ENCODE results near the gene HPCAL1. TPM values are rescaled to one million over a fixed set of nuclear protein-coding genes. Genes with fewer than 3 reads are reported as not detected.

The HPCAL1 gene
- total RNA-seq, 1 experiment from 2014 or later, result 35.1 TPM

DNA sequence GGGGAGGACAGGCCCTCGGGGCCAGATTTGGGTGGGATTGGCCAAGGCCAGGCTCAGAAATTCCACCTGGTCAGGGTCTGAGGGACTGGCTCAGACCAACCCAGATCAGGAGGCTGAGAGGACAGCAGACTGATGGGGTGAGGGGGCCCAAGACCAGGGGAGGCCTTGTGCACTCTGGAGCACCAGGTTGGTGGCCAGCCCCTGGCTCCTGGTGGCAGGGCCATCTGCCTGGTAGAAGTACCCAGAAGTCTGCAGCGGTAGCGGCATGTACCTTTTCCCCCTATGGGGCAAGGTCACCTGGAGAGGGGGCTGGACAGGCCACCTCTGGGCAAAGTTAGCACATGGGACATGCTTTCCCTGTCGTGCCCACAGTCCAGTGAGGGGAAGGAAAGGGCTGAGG, 166.6 kb downstream of the HPCAL1 start:
- Mint-ChIP-seq H3K27me3 (ENCODE audit: unreplicated experiment) (peaks cover 25% of the 10 kb centered on the region), H3K4me3 (ENCODE audit: low read depth, unreplicated experiment) (no peak overlapping the region), H3K9me3 (ENCODE audit: low read depth, unreplicated experiment) (no peaks in the 10 kb centered on the region), H3K27ac (ENCODE audit: unreplicated experiment) (no peak overlapping the region), H3K4me1 (ENCODE audit: low read depth, unreplicated experiment) (no peaks in the 10 kb centered on the region), H3K36me3 (ENCODE audit: insufficient read depth, unreplicated experiment) (no peaks in the 10 kb centered on the region)
- CTCF ChIA-PET, result no interaction called here
- DNase-seq, result no peak
- intact Hi-C loops (cut with micrococcal nuclease; ENCODE audit: unreplicated experiment), result no loop called here
- no TSS peak for BruUV-seq (replicated peaks)
- TF ChIP-seq CTCF (IDR thresholded peaks at IDR 0.05; ENCODE audit: unreplicated experiment), result no peak

DNA sequence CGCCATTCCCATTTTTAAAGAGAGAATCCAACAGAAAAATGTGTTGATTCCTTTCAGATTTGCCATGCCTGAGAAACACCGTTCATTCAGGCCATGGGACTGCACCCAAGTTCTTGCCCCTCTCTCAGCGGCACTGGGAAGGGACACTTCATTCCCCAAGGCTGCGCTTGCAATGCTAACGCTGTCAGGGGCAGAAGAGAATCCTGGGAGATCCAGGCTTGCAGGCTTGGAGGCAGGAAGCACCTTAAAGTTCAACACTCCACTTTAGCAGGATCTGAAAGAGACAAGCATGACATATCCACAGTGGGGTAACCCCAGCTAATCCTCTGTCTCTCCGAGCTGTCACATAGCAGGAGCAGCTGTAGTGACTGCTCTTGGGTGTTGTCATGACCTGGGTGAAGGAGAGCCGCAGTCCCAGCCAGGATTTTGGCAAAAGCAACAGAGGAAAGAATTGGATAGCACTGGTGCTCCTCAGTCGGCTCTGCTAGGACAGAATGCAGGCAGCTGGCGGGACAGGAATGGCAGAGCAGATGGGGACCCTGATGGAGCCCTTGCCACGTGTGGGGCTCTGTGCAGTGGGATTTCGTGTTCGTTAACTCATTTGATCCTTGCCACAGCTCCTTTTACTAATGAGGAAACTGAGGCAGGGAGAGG, 167.4 kb downstream of the HPCAL1 start:
- H3K36me3 Mint-ChIP-seq (ENCODE audit: insufficient read depth, unreplicated experiment), result no peaks in the 10 kb centered on the region
- H3K4me1 Mint-ChIP-seq (ENCODE audit: low read depth, unreplicated experiment), result no peaks in the 10 kb centered on the region
- CTCF ChIA-PET, result no interaction called here
- no TSS peak for BruUV-seq (replicated peaks)
- no peak for TF ChIP-seq CTCF (IDR thresholded peaks at IDR 0.05; ENCODE audit: unreplicated experiment)
- H3K27ac Mint-ChIP-seq (ENCODE audit: unreplicated experiment), result no peak overlapping the region
- DNase-seq, result no peak
- peaks cover 30% of the 10 kb centered on the region for H3K27me3 Mint-ChIP-seq (ENCODE audit: unreplicated experiment)
- H3K4me3 Mint-ChIP-seq (ENCODE audit: low read depth, unreplicated experiment), result no peak overlapping the region
- intact Hi-C loops (cut with micrococcal nuclease; ENCODE audit: unreplicated experiment), result no loop called here
- H3K9me3 Mint-ChIP-seq (ENCODE audit: low read depth, unreplicated experiment), result no peaks in the 10 kb centered on the region

- Mint-ChIP-seq H3K27ac (ENCODE audit: unreplicated experiment) (no peak overlapping the region), H3K9me3 (ENCODE audit: low read depth, unreplicated experiment) (no peaks in the 10 kb centered on the region), H3K4me3 (ENCODE audit: low read depth, unreplicated experiment) (no peak overlapping the region), H3K27me3 (ENCODE audit: unreplicated experiment) (peaks cover 30% of the 10 kb centered on the region), H3K4me1 (ENCODE audit: low read depth, unreplicated experiment) (no peaks in the 10 kb centered on the region), H3K36me3 (ENCODE audit: insufficient read depth, unreplicated experiment) (no peaks in the 10 kb centered on the region)
- TF ChIP-seq CTCF (IDR thresholded peaks at IDR 0.05; ENCODE audit: unreplicated experiment), result no peak
- intact Hi-C loops (cut with micrococcal nuclease; ENCODE audit: unreplicated experiment), result no loop called here
- CTCF ChIA-PET, result no interaction called here
- DNase-seq, result no peak
- BruUV-seq (replicated peaks), result no TSS peak
Observed at GRCh38 chr2:10471046-10471571, 168.4 kb downstream of the HPCAL1 start.

DNA sequence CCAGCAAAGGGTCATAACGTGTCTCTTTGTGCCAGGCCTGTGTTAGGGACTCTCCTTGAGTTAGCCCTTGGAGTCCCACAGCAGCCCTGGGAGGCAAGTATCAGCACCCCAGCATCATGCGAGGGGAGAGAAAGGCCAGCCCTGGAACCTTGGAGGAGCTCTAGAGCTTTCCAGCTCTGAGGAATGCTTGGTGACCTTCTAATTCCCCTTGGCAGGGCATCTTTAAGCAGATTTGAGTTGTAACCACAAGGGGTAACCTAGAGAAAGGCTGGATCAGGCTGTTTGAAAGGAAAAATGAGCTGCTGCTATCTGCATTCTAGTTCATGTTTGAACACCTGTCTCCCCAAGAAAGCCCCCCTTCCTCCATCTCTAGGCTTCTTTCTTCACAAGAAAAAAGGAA, 169.3 kb downstream of the HPCAL1 start:
- H3K9me3 Mint-ChIP-seq (ENCODE audit: low read depth, unreplicated experiment), result no peaks in the 10 kb centered on the region
- CTCF ChIA-PET, result no interaction called here
- H3K27me3 Mint-ChIP-seq (ENCODE audit: unreplicated experiment), result peaks cover 30% of the 10 kb centered on the region
- intact Hi-C loops (cut with micrococcal nuclease; ENCODE audit: unreplicated experiment), result no loop called here
- no peak for TF ChIP-seq CTCF (IDR thresholded peaks at IDR 0.05; ENCODE audit: unreplicated experiment)
- no TSS peak for BruUV-seq (replicated peaks)
- no peak for DNase-seq
- H3K4me3 Mint-ChIP-seq (ENCODE audit: low read depth, unreplicated experiment), result no peak overlapping the region
- H3K4me1 Mint-ChIP-seq (ENCODE audit: low read depth, unreplicated experiment), result no peaks in the 10 kb centered on the region
- no peak overlapping the region for H3K27ac Mint-ChIP-seq (ENCODE audit: unreplicated experiment)
- no peaks in the 10 kb centered on the region for H3K36me3 Mint-ChIP-seq (ENCODE audit: insufficient read depth, unreplicated experiment)
